Aorta (tissue), 5 donors: ENCODE results near the gene ALDH1L1. TPM values are rescaled to one million over a fixed set of nuclear protein-coding genes. Genes with fewer than 3 reads are reported as not detected.
A peak's percentile ranks its signal among the peaks of the same experiment; 100 is the strongest.

ENCODE experiments used
- ATAC-seq: fragments of 200-7000 bp; cut with Tn5 transposase; one replicate; pipeline ENCODE4 v1.9.1; 2022; ENCODE audit warnings: moderate library complexity; ENCODE audit not compliant: low FRiP score
- DNase-seq, 2 donors: peaks; one replicate each; pipeline ENCODE4 v3.0.0-alpha.2; 2020
- H3K27ac ChIP-seq, 2 donors: one replicate each; pipeline ENCODE4 v1.5.1; 2013; ENCODE audit warnings: low read length in 2 of 2, mild to moderate bottlenecking in 2 of 2, moderate library complexity in 2 of 2, control low read depth in 1 of 2, inconsistent platforms in 1 of 2, low read depth in 1 of 2
- H3K27me3 ChIP-seq, 2 donors: one replicate each; pipeline ENCODE4 v1.6.1; 2013; ENCODE audit warnings: control low read depth in 1 of 2, low read length in 1 of 2, mild to moderate bottlenecking in 1 of 2, moderate library complexity in 1 of 2; ENCODE audit not compliant: insufficient read depth in 2 of 2, control insufficient read depth in 1 of 2
- H3K36me3 ChIP-seq, 2 donors: one replicate each; pipeline ENCODE4 v1.6.1; 2013; ENCODE audit warnings: control low read depth in 1 of 2, low read length in 1 of 2, mild to moderate bottlenecking in 1 of 2; ENCODE audit not compliant: insufficient read depth in 2 of 2, control insufficient read depth in 1 of 2
- H3K4me1 ChIP-seq, 2 donors: one replicate each; pipeline ENCODE4 v1.6.1; 2013; ENCODE audit warnings: low read length in 2 of 2, control low read depth in 1 of 2, mild to moderate bottlenecking in 1 of 2, moderate library complexity in 1 of 2; ENCODE audit not compliant: insufficient read depth in 2 of 2, control insufficient read depth in 1 of 2
- H3K4me3 ChIP-seq, 2 donors: one replicate each; pipeline ENCODE4 v1.5.1; 2013; ENCODE audit warnings: low read length in 2 of 2, control low read depth in 1 of 2, mild to moderate bottlenecking in 1 of 2
- H3K9me3 ChIP-seq: one replicate; pipeline ENCODE4 v1.6.1; 2013; ENCODE audit warnings: mild to moderate bottlenecking, low read length; ENCODE audit not compliant: control insufficient read depth
- WGBS, 2 donors: extraction: QIAGEN DNeasy Blood & Tissue Kit; methylation state at CpG; one replicate each; pipeline ENCODE4 v1.1.7; 2013; 5-methylcytosine and 5-hydroxymethylcytosine counted together
- intact Hi-C, 2 donors: fragments of 100-400 bp; cut with DNase I; formaldehyde crosslinking; loops; one replicate each; pipeline versions ENCODE4 v1.14.2 to v1.15.0; 2022
- polyA plus RNA-seq, 2 donors: library from polyadenylated mRNA; stranded (reverse); fragments of 200-250 nt; gene quantifications; one replicate each; pipeline ENCODE4 v1.2.3, GENCODE V29; 2013
- total RNA-seq, 2 donors: library from RNA; stranded (reverse); fragmentation: NEBNext Ultra II Directional; extraction: Animal tissue kit (Norgen Biotek cat#: 25700); gene quantifications; one replicate each; pipeline ENCODE4 v1.2.1, GENCODE V29; 2021
- donor health status: healthy with polysubstance abuse.
- donor health status: Bipolar disorder and iron deficiency.
- donor health status: DM: no; HTN: no; CAD: no.
- donor health status: DM: no; HTN: no; CAD: no.
- donor health status: DM: yes; HTN: yes; CAD: no.

ALDH1L1 gene
- total and polyA plus RNA-seq, 4 donors = 10.9 to 91.2 (median 22.8) TPM

GRCh38 chr3:126083913-126084767, 96.2 kb downstream of the ALDH1L1 start, which contains the start of gene SLC41A3:
Gene SLC41A3, minus strand, starts transcription at chr3:126084124. Its CDS starts 15,905 bp downstream, at chr3:126068219.
- Histone ChIP-seq H3K9me3 (no peaks in the 10 kb centered on the region), H3K4me1 (no peaks in the 10 kb centered on the region), H3K36me3 (no peaks in the 10 kb centered on the region), H3K4me3 (peak within 1 kb of the TSS; percentile 71 to 99), H3K27me3 (no peaks in the 10 kb centered on the region), H3K27ac (peak within 1 kb of the TSS; percentile 59 to 98)
- peak; percentile 94 to 97 for DNase-seq
- 1% methylated on average over 59 to 72 of the region's 72 CpGs for WGBS, 2 donors
- peak; percentile 96 for ATAC-seq
- intact Hi-C loops = loop anchor here in 1 of 2 donors (1.0 kb wide), 1 partner anchor 16 kb away; no protein-coding TSS in a partner anchor

GRCh38 chr3:126083511-126083912, 96.9 kb downstream of the ALDH1L1 start:
- Histone ChIP-seq H3K36me3 (no peaks in the 10 kb centered on the region), H3K27ac (peak overlapping the region in 1 of 2 donors; percentile 59), H3K4me3 (peak overlapping the region; percentile 71 to 99), H3K27me3 (no peaks in the 10 kb centered on the region), H3K4me1 (no peaks in the 10 kb centered on the region), H3K9me3 (no peaks in the 10 kb centered on the region)
- WGBS, 2 donors = 0% methylated on average over 16 to 30 of the region's 30 CpGs
- ATAC-seq (peak; percentile 65), DNase-seq (peak in 1 of 2 donors; percentile 83)
- intact Hi-C loops = no loop called here

- Histone ChIP-seq H3K9me3 (no peaks in the 10 kb centered on the region), H3K27me3 (no peaks in the 10 kb centered on the region), H3K27ac (no peak overlapping the region), H3K4me1 (no peaks in the 10 kb centered on the region), H3K4me3 (peak overlapping the region; percentile 71 to 99), H3K36me3 (no peaks in the 10 kb centered on the region)
- no peak for DNase-seq
- intact Hi-C loops = no loop called here
- 34 to 36% methylated on average over 3 of the region's 3 CpGs for WGBS, 2 donors
- no peak for ATAC-seq
These were observed 97.3 kb downstream of the ALDH1L1 start for GRCh38 chr3:126083138-126083445.

GRCh38 chr3:126082362-126083137, 97.8 kb downstream of the ALDH1L1 start:
- no peak overlapping the region for H3K4me3 ChIP-seq
- DNase-seq (no peak), ATAC-seq (no peak)
- no peaks in the 10 kb centered on the region for H3K4me1 ChIP-seq
- no peaks in the 10 kb centered on the region for H3K27me3 ChIP-seq
- 94 to 96% methylated on average over 15 of the region's 15 CpGs for WGBS, 2 donors
- intact Hi-C loops = no loop called here
- no peaks in the 10 kb centered on the region for H3K9me3 ChIP-seq
- no peaks in the 10 kb centered on the region for H3K36me3 ChIP-seq
- no peak overlapping the region for H3K27ac ChIP-seq

GRCh38 chr3:126081618-126082361, 98.6 kb downstream of the ALDH1L1 start:
- 59 to 61% methylated on average over 9 of the region's 9 CpGs for WGBS, 2 donors
- Histone ChIP-seq H3K36me3 (no peaks in the 10 kb centered on the region), H3K27me3 (no peaks in the 10 kb centered on the region), H3K9me3 (no peaks in the 10 kb centered on the region), H3K4me1 (no peaks in the 10 kb centered on the region), H3K27ac (no peak overlapping the region), H3K4me3 (no peak overlapping the region)
- ATAC-seq = peak; percentile 19
- intact Hi-C loops = no loop called here
- DNase-seq = peak in 1 of 2 donors; percentile 71

GRCh38 chr3:126080970-126081369, 99.4 kb downstream of the ALDH1L1 start:
- Histone ChIP-seq H3K4me3 (no peak overlapping the region), H3K27me3 (no peaks in the 10 kb centered on the region), H3K27ac (no peak overlapping the region), H3K36me3 (no peaks in the 10 kb centered on the region), H3K9me3 (no peaks in the 10 kb centered on the region), H3K4me1 (no peaks in the 10 kb centered on the region)
- ATAC-seq = no peak
- no peak for DNase-seq
- WGBS, 2 donors = 77 to 98% methylated on average over 5 of the region's 5 CpGs
- intact Hi-C loops = no loop called here

GRCh38 chr3:126078866-126079265, 101.5 kb downstream of the ALDH1L1 start:
- no peak overlapping the region for H3K27ac ChIP-seq
- DNase-seq = no peak
- WGBS, 2 donors = 56 to 57% methylated on average over 4 of the region's 4 CpGs
- no peak for ATAC-seq
- no peaks in the 10 kb centered on the region for H3K27me3 ChIP-seq
- intact Hi-C loops = no loop called here
- no peak overlapping the region for H3K4me3 ChIP-seq
- no peaks in the 10 kb centered on the region for H3K36me3 ChIP-seq
- no peaks in the 10 kb centered on the region for H3K4me1 ChIP-seq
- no peaks in the 10 kb centered on the region for H3K9me3 ChIP-seq

GRCh38 chr3:126077754-126078153, 102.6 kb downstream of the ALDH1L1 start:
- H3K9me3 ChIP-seq = no peaks in the 10 kb centered on the region
- H3K27ac ChIP-seq = no peak overlapping the region
- ATAC-seq (no peak), DNase-seq (no peak)
- intact Hi-C loops = no loop called here
- WGBS, 2 donors = 94 to 96% methylated on average over 11 of the region's 11 CpGs
- H3K27me3 ChIP-seq = no peaks in the 10 kb centered on the region
- no peaks in the 10 kb centered on the region for H3K4me1 ChIP-seq
- no peak overlapping the region for H3K4me3 ChIP-seq
- H3K36me3 ChIP-seq = peaks cover 0 to under 1% of the 10 kb centered on the region in 2 donors
